CD8-positive, alpha-beta memory T cell (primary cell): ENCODE results near the gene LNP1. TPM values are rescaled to one million over a fixed set of nuclear protein-coding genes. Genes with fewer than 3 reads are reported as not detected.
"Not testable (repeated sequence)": the region's sequence is repeated elsewhere in the genome, so short reads cannot be mapped to it uniquely, and the experiment has no call there.

Source experiments
- CTCF ChIA-PET: fragments of 350-600 bp; sonication (Branson Sonifier 250); formaldehyde crosslinking; loops from one replicate; lab custom pipeline; 2021; ENCODE audit warnings: antibody characterized with exemption; lab: Charles Lee
- POLR2A ChIA-PET: fragments of 350-600 bp; sonication (Branson Sonifier 250); formaldehyde crosslinking; loops from one replicate; lab custom pipeline; 2021; ENCODE audit warnings: antibody characterized with exemption; lab: Charles Lee
- DNase-seq, 5 donors: peaks; one replicate each; pipeline versions ENCODE4 v3.0.0 to v3.0.0-alpha.2; 2020 to 2022; ENCODE audit warnings: mixed read lengths in 1 of 5
- H3K27ac ChIP-seq: one replicate; pipeline ENCODE4 v1.7.0; 2013; ENCODE audit warnings: low read depth, mild to moderate bottlenecking, low read length, moderate library complexity
- H3K27me3 ChIP-seq: 2 replicates; pipeline ENCODE4 v1.7.0; 2013; ENCODE audit warnings: low read length, mild to moderate bottlenecking; ENCODE audit not compliant: insufficient read depth, poor library complexity, severe bottlenecking
- H3K36me3 ChIP-seq: 2 replicates; pipeline ENCODE4 v1.7.0; 2013; ENCODE audit warnings: mild to moderate bottlenecking, low read length, moderate library complexity; ENCODE audit not compliant: insufficient read depth
- H3K4me1 ChIP-seq: 2 replicates; pipeline ENCODE4 v1.7.0; 2013; ENCODE audit warnings: mild to moderate bottlenecking, low read length, moderate library complexity; ENCODE audit not compliant: insufficient read depth
- H3K4me3 ChIP-seq: 2 replicates; pipeline ENCODE4 v1.7.0; 2013; ENCODE audit warnings: mild to moderate bottlenecking, low read length
- H3K9me3 ChIP-seq: 2 replicates; pipeline ENCODE4 v1.7.0; 2013; ENCODE audit warnings: mild to moderate bottlenecking, low read length
- H3K27ac Mint-ChIP-seq, 8 donors: one replicate each; pipeline ENCODE4 v1.8.0; 2020 to 2021; ENCODE audit warnings: mixed read lengths in 8 of 8, mild to moderate bottlenecking in 6 of 8, inconsistent platforms in 3 of 8, moderate library complexity in 3 of 8
- H3K27me3 Mint-ChIP-seq, 2 donors: one replicate each; pipeline ENCODE4 v1.8.0; 2020 to 2021; ENCODE audit warnings: mixed read lengths in 2 of 2, mild to moderate bottlenecking in 1 of 2, moderate library complexity in 1 of 2
- H3K36me3 Mint-ChIP-seq, 3 donors: one replicate each; pipeline ENCODE4 v1.8.0; 2020 to 2021; ENCODE audit warnings: mixed read lengths in 3 of 3, inconsistent platforms in 1 of 3, mild to moderate bottlenecking in 1 of 3
- H3K4me1 Mint-ChIP-seq, 3 donors: one replicate each; pipeline ENCODE4 v1.8.0; 2020 to 2021; ENCODE audit warnings: mixed read lengths in 3 of 3, inconsistent platforms in 1 of 3, mild to moderate bottlenecking in 1 of 3
- H3K4me3 Mint-ChIP-seq, 7 donors: one replicate each; pipeline ENCODE4 v1.8.0; 2020 to 2021; ENCODE audit warnings: mixed read lengths in 7 of 7, mild to moderate bottlenecking in 6 of 7, moderate library complexity in 4 of 7, inconsistent platforms in 2 of 7
- H3K9me3 Mint-ChIP-seq, 5 donors: one replicate each; pipeline ENCODE4 v1.8.0; 2020 to 2022; ENCODE audit warnings: mixed read lengths in 5 of 5, mild to moderate bottlenecking in 3 of 5, moderate library complexity in 2 of 5, inconsistent platforms in 1 of 5
- polyA plus RNA-seq: library from polyadenylated mRNA; unstranded; fragments of 300-500 nt; fragmentation: Illumina TruSeq; gene quantifications from one replicate; pipeline ENCODE4 v1.2.3, GENCODE V29; 2021
- total RNA-seq, 2 experiments: library from RNA; stranded (reverse); gene quantifications; one replicate each; pipeline ENCODE4 v1.2.3, GENCODE V29; 2021

Gene LNP1
- total and polyA plus RNA-seq, 3 experiments from 2014 or later = 0.71 to 1.6 (median 1.5) TPM

DNA sequence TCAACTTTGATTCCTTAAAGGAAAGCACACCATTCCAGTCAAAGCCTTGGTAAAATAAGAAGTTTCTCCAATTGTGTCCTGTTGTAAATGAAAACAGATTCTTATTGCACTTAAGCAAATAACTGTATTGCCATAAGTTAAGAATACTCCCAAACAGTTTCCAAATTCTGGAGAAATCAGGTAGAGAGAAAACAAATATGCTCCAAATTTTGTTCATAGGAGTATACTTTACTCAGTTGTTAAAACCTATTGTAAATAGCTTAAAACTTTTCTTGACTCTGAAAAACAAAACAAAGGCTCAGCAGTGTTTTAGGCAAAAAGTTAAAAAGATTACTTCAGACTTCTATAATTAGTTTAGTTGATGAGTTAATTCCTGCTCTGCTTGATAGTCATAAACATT, 42.4 kb downstream of the LNP1 start:
- POLR2A ChIA-PET = no interaction called here
- H3K36me3 Mint-ChIP-seq = no peaks in the 10 kb centered on the region
- H3K4me1 Mint-ChIP-seq = peaks cover 7 to 9% (median 8%) of the 10 kb centered on the region in 3 donors
- H3K27me3 Mint-ChIP-seq = peaks cover 0 to 4% of the 10 kb centered on the region in 2 donors
- no peaks in the 10 kb centered on the region for H3K4me1 ChIP-seq
- no peaks in the 10 kb centered on the region for H3K27me3 ChIP-seq
- CTCF ChIA-PET = no interaction called here
- H3K4me3 ChIP-seq = no peak overlapping the region
- H3K36me3 ChIP-seq = no peaks in the 10 kb centered on the region
- no peaks in the 10 kb centered on the region for H3K9me3 ChIP-seq
- no peak overlapping the region for H3K4me3 Mint-ChIP-seq
- no peak overlapping the region for H3K27ac Mint-ChIP-seq
- H3K9me3 Mint-ChIP-seq = peaks cover 3 to 12% (median 5%) of the 10 kb centered on the region in 5 donors
- H3K27ac ChIP-seq = no peak overlapping the region
- DNase-seq = no peak

DNA sequence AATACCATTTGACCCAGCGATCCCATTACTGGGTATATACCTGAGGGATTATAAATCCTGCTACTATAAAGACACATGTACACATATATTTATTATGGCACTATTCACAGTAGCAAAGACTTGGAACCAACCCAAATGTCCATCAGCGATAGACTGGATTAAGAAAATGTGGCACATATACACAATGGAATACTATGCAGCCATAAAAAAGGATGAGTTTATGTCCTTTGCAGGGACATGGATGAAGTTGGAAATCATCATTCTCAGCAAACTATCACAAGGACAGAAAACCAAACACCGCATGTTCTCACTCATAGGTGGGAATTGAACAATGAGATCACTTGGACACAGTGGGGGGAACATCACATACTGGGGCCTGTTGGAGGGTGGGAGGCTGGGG, 45.7 kb downstream of the LNP1 start:
- H3K4me3 Mint-ChIP-seq, H3K4me1 Mint-ChIP-seq, H3K4me1 ChIP-seq, H3K36me3 Mint-ChIP-seq, CTCF ChIA-PET, H3K27ac Mint-ChIP-seq, DNase-seq, H3K36me3 ChIP-seq, H3K4me3 ChIP-seq, POLR2A ChIA-PET, H3K27me3 ChIP-seq, H3K9me3 ChIP-seq, H3K27me3 Mint-ChIP-seq, H3K27ac ChIP-seq: not testable (repeated sequence)
- peaks cover 3 to 12% (median 5%) of the 10 kb centered on the region in 5 donors for H3K9me3 Mint-ChIP-seq

DNA sequence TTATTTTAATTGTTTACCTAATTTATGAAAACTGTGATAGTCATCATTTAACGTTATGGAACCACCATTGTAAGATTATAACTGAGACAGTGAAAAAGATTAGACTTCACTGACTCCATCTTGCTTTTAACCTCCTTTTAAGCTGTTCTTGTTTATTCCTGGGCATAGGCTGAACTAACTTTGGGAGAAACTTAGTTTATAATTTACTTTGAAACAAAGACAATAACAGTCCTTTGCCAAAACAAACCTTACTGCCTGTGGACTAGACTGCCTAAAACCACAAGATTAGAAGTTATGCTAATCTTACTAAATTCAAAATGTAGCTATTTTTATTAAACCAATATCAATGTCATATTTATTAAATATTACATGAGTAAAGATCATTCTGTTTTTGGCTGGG, 46.7 kb downstream of the LNP1 start:
- H3K9me3 Mint-ChIP-seq = peaks cover 3 to 12% (median 5%) of the 10 kb centered on the region in 5 donors
- DNase-seq = no peak
- H3K36me3 Mint-ChIP-seq = no peaks in the 10 kb centered on the region
- Histone ChIP-seq H3K27me3 (no peaks in the 10 kb centered on the region), H3K4me3 (no peak overlapping the region), H3K27ac (no peak overlapping the region), H3K9me3 (no peaks in the 10 kb centered on the region), H3K36me3 (no peaks in the 10 kb centered on the region), H3K4me1 (no peaks in the 10 kb centered on the region)
- ChIA-PET CTCF (interaction anchor here (1.7 kb wide), 1 partner anchor 10 kb away, joined by 4 read pairs; no protein-coding TSS in a partner anchor), POLR2A (no interaction called here)
- no peaks in the 10 kb centered on the region for H3K4me1 Mint-ChIP-seq
- H3K27ac Mint-ChIP-seq = no peak overlapping the region
- no peak overlapping the region for H3K4me3 Mint-ChIP-seq
- H3K27me3 Mint-ChIP-seq = peaks cover 0 to 4% of the 10 kb centered on the region in 2 donors

DNA sequence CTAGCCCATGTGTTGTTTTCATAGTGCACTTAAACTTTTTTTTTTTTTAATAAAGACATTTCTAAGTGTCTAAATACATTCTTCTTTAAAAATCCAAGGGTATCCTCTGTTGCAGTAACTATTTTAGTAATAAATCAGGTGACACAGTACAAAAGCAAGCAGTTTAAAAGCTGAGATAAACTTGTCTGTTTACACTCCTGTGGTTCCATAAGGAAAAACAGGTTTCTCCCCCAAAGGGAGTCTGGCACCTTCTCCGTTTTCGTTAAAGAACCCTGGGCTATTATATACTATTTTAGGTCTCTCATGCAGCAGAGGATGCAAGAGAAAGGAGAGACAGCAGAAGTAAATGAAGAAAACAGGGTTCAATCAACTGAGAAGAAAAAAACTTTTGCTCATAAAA, 47.9 kb downstream of the LNP1 start:
- POLR2A ChIA-PET = no interaction called here
- H3K4me3 ChIP-seq = no peak overlapping the region
- CTCF ChIA-PET = interaction anchor here (1.7 kb wide), 1 partner anchor 9 kb away, joined by 4 read pairs; no protein-coding TSS in a partner anchor
- Mint-ChIP-seq H3K27me3 (peaks cover 0 to 4% of the 10 kb centered on the region in 2 donors), H3K36me3 (no peaks in the 10 kb centered on the region), H3K27ac (no peak overlapping the region), H3K4me3 (no peak overlapping the region), H3K9me3 (peaks cover 0 to 12% (median 5%) of the 10 kb centered on the region in 5 donors), H3K4me1 (no peaks in the 10 kb centered on the region)
- DNase-seq = no peak
- no peaks in the 10 kb centered on the region for H3K27me3 ChIP-seq
- no peak overlapping the region for H3K27ac ChIP-seq
- H3K36me3 ChIP-seq = no peaks in the 10 kb centered on the region
- no peaks in the 10 kb centered on the region for H3K4me1 ChIP-seq
- H3K9me3 ChIP-seq = no peaks in the 10 kb centered on the region

DNA sequence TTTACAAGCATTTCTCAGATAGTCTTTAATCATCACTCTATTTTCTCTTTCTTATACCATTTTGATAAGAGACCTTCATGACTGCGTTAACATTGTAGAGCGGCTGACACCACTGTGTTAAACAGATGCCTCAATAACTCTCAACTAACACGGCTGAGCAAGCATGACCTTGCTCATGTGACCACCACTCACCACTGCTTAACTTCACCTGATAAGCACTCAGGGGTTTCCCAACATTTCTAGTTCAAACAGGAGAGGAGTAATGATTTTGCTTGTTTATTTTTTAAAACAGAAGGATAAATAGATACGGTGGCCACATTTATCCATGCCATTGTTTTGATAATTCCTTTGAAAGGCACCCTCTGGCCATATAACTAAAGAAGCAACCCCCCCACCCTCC, 53.3 kb downstream of the LNP1 start:
- no peak overlapping the region for H3K4me3 Mint-ChIP-seq
- Histone ChIP-seq H3K4me3 (no peak overlapping the region), H3K27me3 (no peaks in the 10 kb centered on the region)

DNA sequence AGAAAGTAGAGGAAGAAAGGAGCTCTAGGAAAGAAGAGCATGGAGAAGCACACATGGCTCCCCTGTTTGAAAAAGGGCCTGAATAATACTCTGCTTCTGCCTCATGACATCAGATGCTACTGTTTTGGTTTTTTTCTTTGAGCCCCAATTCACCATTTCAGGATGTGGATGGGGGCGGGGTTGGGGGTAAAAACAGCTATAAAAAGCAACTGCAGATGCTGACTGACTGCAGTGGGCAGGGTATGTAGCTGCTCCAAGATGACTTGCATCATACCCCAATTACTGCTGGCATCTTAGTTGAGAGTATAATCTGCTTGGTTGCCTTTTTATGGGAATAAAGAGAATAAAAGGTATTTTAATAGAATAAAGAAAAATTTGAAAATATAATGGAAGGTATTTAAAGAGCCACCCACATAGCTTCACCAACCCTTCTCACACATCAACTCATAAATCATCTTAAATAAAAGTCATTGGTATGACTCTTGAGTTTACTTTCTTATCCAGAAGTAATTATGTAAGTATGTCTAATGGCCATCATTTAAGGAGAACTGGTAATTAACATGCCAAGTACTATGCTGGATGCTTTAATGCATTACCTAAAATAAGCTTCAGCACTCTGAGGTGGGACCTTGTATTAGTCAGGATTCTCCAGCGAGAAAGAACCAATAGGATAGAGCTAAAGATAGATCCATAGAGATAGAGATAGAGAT, 54.7 kb downstream of the LNP1 start:
- POLR2A ChIA-PET = no interaction called here
- no peak for DNase-seq
- no peak overlapping the region for H3K27ac ChIP-seq
- no peaks in the 10 kb centered on the region for H3K9me3 ChIP-seq
- Mint-ChIP-seq H3K4me1 (no peaks in the 10 kb centered on the region), H3K27ac (no peak overlapping the region), H3K27me3 (peaks cover 0 to 6% of the 10 kb centered on the region in 2 donors), H3K4me3 (no peak overlapping the region), H3K9me3 (no peaks in the 10 kb centered on the region), H3K36me3 (peaks cover 0 to 4% (median 2%) of the 10 kb centered on the region in 3 donors)
- CTCF ChIA-PET = no interaction called here
- H3K4me3 ChIP-seq = no peak overlapping the region
- H3K4me1 ChIP-seq = no peaks in the 10 kb centered on the region
- H3K27me3 ChIP-seq = no peaks in the 10 kb centered on the region
- H3K36me3 ChIP-seq = no peaks in the 10 kb centered on the region

More for the DNA sequence above, 53.3 kb downstream of the LNP1 start:
- Histone ChIP-seq H3K4me1 (no peaks in the 10 kb centered on the region), H3K27ac (no peak overlapping the region), H3K36me3 (no peaks in the 10 kb centered on the region), H3K9me3 (no peaks in the 10 kb centered on the region)
- Mint-ChIP-seq H3K27ac (no peak overlapping the region), H3K9me3 (no peaks in the 10 kb centered on the region), H3K27me3 (peaks cover 0 to 6% of the 10 kb centered on the region in 2 donors), H3K4me1 (no peaks in the 10 kb centered on the region), H3K36me3 (peaks cover 0 to 4% (median 2%) of the 10 kb centered on the region in 3 donors)
- no peak for DNase-seq
- ChIA-PET CTCF (no interaction called here), POLR2A (no interaction called here)

DNA sequence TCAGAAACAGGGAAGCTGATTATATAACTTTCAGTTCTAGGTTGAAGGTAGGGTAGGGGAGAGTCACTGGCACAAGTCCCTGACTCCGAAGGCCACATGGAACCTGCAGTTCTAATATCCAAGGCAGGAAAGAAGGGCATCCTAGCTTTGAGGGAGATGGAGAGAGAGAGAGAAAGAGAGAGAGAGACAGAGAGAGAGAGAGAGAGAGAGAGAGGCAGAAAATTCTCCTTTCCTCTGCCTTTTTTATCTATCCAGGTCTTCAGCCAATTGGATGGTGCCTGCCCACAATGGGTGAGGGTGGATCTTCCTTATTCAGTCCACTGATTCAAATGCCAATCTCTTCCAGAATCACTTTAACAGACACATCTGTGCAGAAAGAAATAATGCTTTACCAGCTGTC, 55.4 kb downstream of the LNP1 start:
- POLR2A ChIA-PET = no interaction called here
- Mint-ChIP-seq H3K4me1 (no peaks in the 10 kb centered on the region), H3K27ac (no peak overlapping the region), H3K36me3 (peaks cover 0 to 4% (median 2%) of the 10 kb centered on the region in 3 donors), H3K9me3 (no peaks in the 10 kb centered on the region), H3K27me3 (peaks cover 2 to 6% of the 10 kb centered on the region in 2 donors), H3K4me3 (no peak overlapping the region)
- H3K36me3 ChIP-seq = no peaks in the 10 kb centered on the region
- CTCF ChIA-PET = no interaction called here
- no peak overlapping the region for H3K27ac ChIP-seq
- no peaks in the 10 kb centered on the region for H3K27me3 ChIP-seq
- no peaks in the 10 kb centered on the region for H3K9me3 ChIP-seq
- no peak for DNase-seq
- H3K4me3 ChIP-seq = no peak overlapping the region
- no peaks in the 10 kb centered on the region for H3K4me1 ChIP-seq

DNA sequence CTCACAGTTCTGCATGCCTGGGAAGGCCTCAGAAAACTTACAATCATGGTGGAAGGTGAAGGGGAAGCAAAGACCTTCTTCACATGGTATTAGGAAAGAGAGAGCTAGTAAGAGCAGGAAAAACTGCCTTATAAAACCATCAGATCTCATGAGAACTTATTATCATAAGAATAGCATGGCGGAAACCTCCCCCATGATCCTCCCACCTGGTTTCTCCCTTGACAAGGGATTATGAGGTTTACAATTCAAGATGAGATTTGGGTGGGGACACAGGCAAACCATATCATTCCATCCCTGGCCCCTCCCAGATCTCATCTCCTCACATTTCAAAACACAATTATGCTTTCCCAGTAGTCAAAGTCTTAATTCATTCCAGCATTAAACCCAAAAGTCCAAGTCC, 56.5 kb downstream of the LNP1 start:
- no peaks in the 10 kb centered on the region for H3K4me1 ChIP-seq
- ChIA-PET CTCF (interaction anchor here (1.3 kb wide), 1 partner anchor 9 kb away, joined by 4 read pairs; no protein-coding TSS in a partner anchor), POLR2A (no interaction called here)
- no peak overlapping the region for H3K4me3 ChIP-seq
- no peaks in the 10 kb centered on the region for H3K9me3 ChIP-seq
- no peak for DNase-seq
- Mint-ChIP-seq H3K27me3 (peaks cover 2 to 6% of the 10 kb centered on the region in 2 donors), H3K4me1 (no peaks in the 10 kb centered on the region), H3K27ac (no peak overlapping the region), H3K9me3 (no peaks in the 10 kb centered on the region), H3K4me3 (no peak overlapping the region), H3K36me3 (peaks cover 0 to 4% (median 2%) of the 10 kb centered on the region in 3 donors)
- H3K27ac ChIP-seq = no peak overlapping the region
- no peaks in the 10 kb centered on the region for H3K36me3 ChIP-seq
- no peaks in the 10 kb centered on the region for H3K27me3 ChIP-seq
